Measurements from ENCODE around the gene STAT4.

The STAT4 gene

GRCh38 chr2:191177751-191178736 lies 27.2 kb upstream of the STAT4 start:
- Histone ChIP-seq H3K9me2 (replicated peaks; ENCODE audit: insufficient read depth, low read length) (no peaks in the 10 kb centered on the region), H3K36me3 (ENCODE audit: low read length) (no peaks in the 10 kb centered on the region), H3K4me3 (ENCODE audit: insufficient read depth, low read length, poor library complexity, severe bottlenecking) (no peak overlapping the region), H3K9me3 (ENCODE audit: insufficient read depth, low read length) (no peaks in the 10 kb centered on the region), H3K27ac (ENCODE audit: low read depth, low read length) (no peak overlapping the region), H4K20me1 (ENCODE audit: low read depth, low read length) (no peaks in the 10 kb centered on the region), H3K27me3 (ENCODE audit: low read length) (no peaks in the 10 kb centered on the region), H3F3A (ENCODE audit: insufficient read depth) (no peaks in the 10 kb centered on the region), H2AFZ (ENCODE audit: low read depth, low read length, severe bottlenecking) (no peak overlapping the region), H3K4me2 (ENCODE audit: low read depth, low read length, poor library complexity, severe bottlenecking) (no peak overlapping the region), H3K79me2 (ENCODE audit: insufficient read depth, low read length) (no peaks in the 10 kb centered on the region), H3K9ac (ENCODE audit: low read length) (no peak overlapping the region)
- TF ChIP-seq EZH2phosphoT487 (conservative IDR thresholded peaks at IDR 0.05; ENCODE audit: low read length) (no peak), CTCF (IDR thresholded peaks at IDR 0.05; ENCODE audit: insufficient read depth, low read length, poor library complexity, severe bottlenecking) (no peak)

GRCh38 chr2:191176801-191177438 lies 26.1 kb upstream of the STAT4 start:
- Histone ChIP-seq H3K9me3 (ENCODE audit: insufficient read depth, low read length) (no peaks in the 10 kb centered on the region), H3K36me3 (ENCODE audit: low read length) (no peaks in the 10 kb centered on the region), H3K27ac (ENCODE audit: low read depth, low read length) (no peak overlapping the region), H3K27me3 (ENCODE audit: low read length) (no peaks in the 10 kb centered on the region), H3K79me2 (ENCODE audit: insufficient read depth, low read length) (no peaks in the 10 kb centered on the region), H3K4me3 (ENCODE audit: insufficient read depth, low read length, poor library complexity, severe bottlenecking) (no peak overlapping the region), H3F3A (ENCODE audit: insufficient read depth) (no peaks in the 10 kb centered on the region), H2AFZ (ENCODE audit: low read depth, low read length, severe bottlenecking) (no peak overlapping the region), H3K9me2 (replicated peaks; ENCODE audit: insufficient read depth, low read length) (no peaks in the 10 kb centered on the region), H4K20me1 (ENCODE audit: low read depth, low read length) (no peaks in the 10 kb centered on the region), H3K4me2 (ENCODE audit: low read depth, low read length, poor library complexity, severe bottlenecking) (no peak overlapping the region), H3K9ac (ENCODE audit: low read length) (no peak overlapping the region)
- no peak for TF ChIP-seq CTCF (IDR thresholded peaks at IDR 0.05; ENCODE audit: insufficient read depth, low read length, poor library complexity, severe bottlenecking)
- no peak for TF ChIP-seq EZH2phosphoT487 (conservative IDR thresholded peaks at IDR 0.05; ENCODE audit: low read length)

GRCh38 chr2:191176305-191176704 lies 25.5 kb upstream of the STAT4 start:
- Histone ChIP-seq H3K9ac (ENCODE audit: low read length) (no peak overlapping the region), H3K36me3 (ENCODE audit: low read length) (no peaks in the 10 kb centered on the region), H2AFZ (ENCODE audit: low read depth, low read length, severe bottlenecking) (no peak overlapping the region), H3F3A (ENCODE audit: insufficient read depth) (no peaks in the 10 kb centered on the region), H3K9me2 (replicated peaks; ENCODE audit: insufficient read depth, low read length) (no peaks in the 10 kb centered on the region), H3K4me2 (ENCODE audit: low read depth, low read length, poor library complexity, severe bottlenecking) (no peak overlapping the region), H3K79me2 (ENCODE audit: insufficient read depth, low read length) (no peaks in the 10 kb centered on the region), H3K27ac (ENCODE audit: low read depth, low read length) (no peak overlapping the region), H3K4me3 (ENCODE audit: insufficient read depth, low read length, poor library complexity, severe bottlenecking) (no peak overlapping the region), H4K20me1 (ENCODE audit: low read depth, low read length) (no peaks in the 10 kb centered on the region), H3K9me3 (ENCODE audit: insufficient read depth, low read length) (no peaks in the 10 kb centered on the region), H3K27me3 (ENCODE audit: low read length) (no peaks in the 10 kb centered on the region)
- no peak for TF ChIP-seq CTCF (IDR thresholded peaks at IDR 0.05; ENCODE audit: insufficient read depth, low read length, poor library complexity, severe bottlenecking)
- no peak for TF ChIP-seq EZH2phosphoT487 (conservative IDR thresholded peaks at IDR 0.05; ENCODE audit: low read length)
